GM10248 (cell line): ENCODE measurements around the gene NFE2.
"Not testable (repeated sequence)": the region's sequence is repeated elsewhere in the genome, so short reads cannot be mapped to it uniquely, and the experiment has no call there.

ENCODE experiments used
- CTCF ChIA-PET: fragments of 300-600 bp; sonication (Branson Sonifier 250); formaldehyde crosslinking; extraction: SDS; loops from one replicate; lab custom pipeline; 2021; ENCODE audit warnings: antibody characterized with exemption; lab: Yijun Ruan, JAX
- POLR2A ChIA-PET: fragments of 350-650 bp; sonication (Branson Sonifier 250); formaldehyde crosslinking; extraction: SDS; loops from one replicate; lab custom pipeline; 2020; ENCODE audit warnings: antibody characterized with exemption; lab: Yijun Ruan, JAX
- DNase-seq: peaks from one replicate; pipeline ENCODE4 v3.0.0; 2012; ENCODE audit errors: extremely low spot score
- CTCF ChIP-seq: IDR thresholded peaks from 2 replicates; pipeline ENCODE4 v1.5.1; 2012; ENCODE audit warnings: mild to moderate bottlenecking, low read depth; ENCODE audit errors: extremely low read depth, missing control alignments, control extremely low read depth

NFE2 gene

DNA sequence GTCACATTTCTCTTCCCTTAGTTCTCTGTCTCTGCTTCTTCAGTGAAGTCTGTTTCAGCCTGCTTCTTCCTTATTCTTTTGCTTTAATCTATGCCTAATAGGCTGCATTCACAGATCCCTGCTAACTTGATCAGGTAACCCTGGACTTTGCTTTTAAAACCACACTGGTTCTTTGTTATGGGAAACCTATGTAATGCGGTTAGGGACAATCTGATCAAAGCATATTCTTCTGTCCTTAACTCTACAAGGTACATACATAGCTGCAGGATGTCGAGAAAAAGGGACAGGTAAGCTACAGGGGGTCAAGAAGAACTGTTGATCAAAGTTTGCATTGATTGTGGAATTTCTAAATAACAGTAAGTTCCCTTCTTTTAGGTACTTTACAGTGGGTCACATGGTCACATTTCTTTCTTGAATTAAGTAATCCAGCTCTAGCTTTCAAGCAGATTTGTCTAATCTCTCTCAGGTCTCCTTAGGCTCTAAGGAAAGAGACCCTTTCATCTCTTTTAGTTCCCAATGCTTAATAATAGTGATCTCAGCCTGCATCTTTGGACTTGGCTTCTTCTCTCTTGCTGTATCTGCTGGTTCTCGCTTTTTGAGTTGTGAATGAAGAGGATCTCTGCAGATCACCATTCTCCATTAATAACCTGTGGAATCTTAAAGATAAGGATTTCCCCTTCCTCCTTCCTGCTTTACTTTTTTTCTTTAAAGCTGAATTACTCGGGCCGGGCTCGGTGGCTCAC is 28.0 kb upstream of the NFE2 start:
- POLR2A ChIA-PET: no interaction called here
- CTCF ChIA-PET: interaction anchor here (0.8 to 1.7 kb wide), 4 partner anchors 9 to 35 kb away, joined by 3 to 6 read pairs (median 4); no protein-coding TSS in a partner anchor
- DNase-seq: no peak
- no peak for TF ChIP-seq CTCF

- ChIA-PET POLR2A (interaction anchor here (0.6 to 1.2 kb wide), 13 partner anchors 8 to 1930 kb away, joined by 3 to 12 read pairs (median 4); partner anchors contain the start of genes CBX5 and HNRNPA1), CTCF (interaction anchor here (0.7 to 3.2 kb wide), 41 partner anchors 9 to 335 kb away, joined by 3 to 64 read pairs (median 5); partner anchors contain the start of genes CBX5, HNRNPA1 and NFE2)
- DNase-seq: not testable (repeated sequence)
Measured at GRCh38 chr12:54325442-54326109, 24.8 kb upstream of the NFE2 start.

GRCh38 chr12:54324617-54325441 is 24.0 kb upstream of the NFE2 start, which contains the start of gene COPZ1:
TSS of gene COPZ1 (plus strand) at chr12:54325131. CDS start at chr12:54325164, 33 bp downstream.
- peak; percentile 92 for DNase-seq
- CTCF ChIA-PET: interaction anchor here (0.7 to 3.2 kb wide), 42 partner anchors 10 to 334 kb away, joined by 3 to 64 read pairs (median 5); partner anchors contain the start of genes CBX5, HNRNPA1 and NFE2
- POLR2A ChIA-PET: interaction anchor here (0.6 to 1.2 kb wide), 12 partner anchors 9 to 1930 kb away, joined by 3 to 12 read pairs (median 4); partner anchors contain the start of genes CBX5 and HNRNPA1
- TF ChIP-seq CTCF: peak; percentile 72

GRCh38 chr12:54321363-54321762 is 20.5 kb upstream of the NFE2 start:
- DNase-seq: no peak
- ChIA-PET POLR2A (no interaction called here), CTCF (interaction anchor here (1.0 to 3.6 kb wide), 4 partner anchors 16 to 78 kb away, joined by 3 to 17 read pairs (median 9); no protein-coding TSS in a partner anchor)
- TF ChIP-seq CTCF: no peak

DNA sequence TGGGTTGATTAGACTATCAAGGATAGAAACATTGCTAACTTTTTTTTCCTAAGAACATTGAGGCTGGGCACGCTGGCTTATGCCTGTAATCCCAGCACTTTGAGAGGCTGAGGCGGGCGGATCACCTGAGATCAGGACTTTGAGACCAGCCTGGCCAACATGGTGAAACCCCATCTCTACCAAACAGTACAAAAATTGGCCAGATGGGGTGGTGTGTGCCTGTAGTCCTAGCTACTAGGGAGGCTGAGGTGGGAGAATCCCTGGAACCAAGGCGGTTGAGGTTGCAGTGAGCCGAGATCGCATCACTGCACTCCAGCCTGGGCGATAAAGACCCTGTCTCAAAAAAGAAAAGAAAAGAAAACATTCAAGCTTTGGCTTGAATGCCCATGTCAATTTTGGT is 11.5 kb upstream of the NFE2 start:
- CTCF ChIA-PET: interaction anchor here (11.1 kb wide), 1 partner anchor 12 kb away, joined by 59 read pairs; the partner anchor contains the start of gene COPZ1
- POLR2A ChIA-PET, DNase-seq: not testable (repeated sequence)

DNA sequence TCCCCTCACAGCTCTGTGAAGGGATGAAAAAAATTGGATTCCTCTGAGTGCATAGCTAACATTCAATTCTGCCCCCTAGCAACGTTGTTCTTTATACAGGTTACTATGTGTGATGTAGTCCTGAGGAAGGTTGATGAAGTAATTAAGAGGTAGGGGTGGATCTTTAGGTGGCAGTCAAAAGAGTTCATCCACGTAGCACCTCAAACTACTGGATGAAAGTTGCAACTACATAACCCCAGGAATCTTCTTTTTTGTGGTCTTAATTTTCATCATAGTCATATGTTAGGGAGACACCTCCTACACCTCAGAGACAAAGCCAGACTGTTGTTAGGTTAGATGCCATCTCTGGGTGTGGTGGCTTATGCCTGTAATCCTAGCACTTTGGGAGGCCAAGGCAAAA is 10.2 kb upstream of the NFE2 start:
- no peak for DNase-seq
- TF ChIP-seq CTCF: no peak
- CTCF ChIA-PET: interaction anchor here (0.8 to 11.1 kb wide), 7 partner anchors 13 to 88 kb away, joined by 3 to 59 read pairs (median 3); partner anchors contain the start of gene COPZ1
- POLR2A ChIA-PET: no interaction called here
